Astrocyte (in vitro differentiated cells and primary cell): ENCODE measurements around the gene CFL1. TPM values are rescaled to one million over a fixed set of nuclear protein-coding genes. Genes with fewer than 3 reads are reported as not detected.

Source experiments
- DNase-seq: peaks from one replicate; pipeline ENCODE4 v3.0.0-alpha.2; 2010; ENCODE audit warnings: low read depth
- FAIRE-seq: peaks from 2 replicates; lab custom pipeline; 2011; peaks lifted over from hg19 to GRCh38; lab: Jason Lieb, UNC
- H2AFZ ChIP-seq: 2 replicates; pipeline ENCODE4 v1.6.0; 2012; ENCODE audit warnings: low read depth, low read length, inconsistent platforms
- H3K27ac ChIP-seq: 2 replicates; pipeline ENCODE4 v1.5.1; 2011; ENCODE audit warnings: low read depth, low read length, inconsistent platforms
- H3K27me3 ChIP-seq: 2 replicates; pipeline ENCODE4 v1.6.0; 2011; ENCODE audit warnings: low read length, inconsistent platforms; ENCODE audit not compliant: insufficient read depth
- H3K36me3 ChIP-seq: 2 replicates; pipeline ENCODE4 v1.5.1; 2011; ENCODE audit warnings: low read length, inconsistent platforms; ENCODE audit not compliant: insufficient read depth
- H3K4me1 ChIP-seq: 2 replicates; pipeline ENCODE4 v1.5.1; 2011; ENCODE audit warnings: low read length, inconsistent platforms; ENCODE audit not compliant: insufficient read depth
- H3K4me2 ChIP-seq: 2 replicates; pipeline ENCODE4 v1.6.0; 2012; ENCODE audit warnings: low read length, inconsistent platforms
- H3K4me3 ChIP-seq: 2 replicates; pipeline ENCODE4 v1.5.1; 2011; ENCODE audit warnings: low read depth, mild to moderate bottlenecking, low read length, inconsistent platforms; ENCODE audit not compliant: insufficient read depth
- H3K79me2 ChIP-seq: 2 replicates; pipeline ENCODE4 v1.6.0; 2012; ENCODE audit warnings: mild to moderate bottlenecking, low read length, inconsistent platforms; ENCODE audit not compliant: insufficient read depth
- H3K9ac ChIP-seq: 2 replicates; pipeline ENCODE4 v1.6.0; 2012; ENCODE audit warnings: mild to moderate bottlenecking, low read length, inconsistent platforms
- H3K9me3 ChIP-seq: 2 replicates; pipeline ENCODE4 v1.5.1; 2012; ENCODE audit warnings: low read depth, mild to moderate bottlenecking, low read length, inconsistent platforms; ENCODE audit not compliant: insufficient read depth
- H4K20me1 ChIP-seq: 2 replicates; pipeline ENCODE4 v1.6.0; 2012; ENCODE audit warnings: low read length, inconsistent platforms; ENCODE audit not compliant: insufficient read depth
- H3K27ac Mint-ChIP-seq: one replicate; pipeline ENCODE4 v1.8.0; 2021; ENCODE audit warnings: mild to moderate bottlenecking, mixed read lengths; ENCODE audit not compliant: unreplicated experiment
- H3K27me3 Mint-ChIP-seq: one replicate; pipeline ENCODE4 v1.8.0; 2021; ENCODE audit warnings: low read depth, mixed read lengths; ENCODE audit not compliant: unreplicated experiment
- H3K36me3 Mint-ChIP-seq: one replicate; pipeline ENCODE4 v1.8.0; 2021; ENCODE audit warnings: low read depth, mixed read lengths; ENCODE audit not compliant: unreplicated experiment
- H3K4me1 Mint-ChIP-seq: one replicate; pipeline ENCODE4 v1.8.0; 2021; ENCODE audit warnings: low read depth, mixed read lengths; ENCODE audit not compliant: unreplicated experiment
- H3K4me3 Mint-ChIP-seq: one replicate; pipeline ENCODE4 v1.8.0; 2021; ENCODE audit warnings: mild to moderate bottlenecking, moderate library complexity, mixed read lengths; ENCODE audit not compliant: unreplicated experiment
- H3K9me3 Mint-ChIP-seq: one replicate; pipeline ENCODE4 v1.8.0; 2021; ENCODE audit warnings: mild to moderate bottlenecking, mixed read lengths; ENCODE audit not compliant: unreplicated experiment
- CTCF ChIP-seq: IDR thresholded peaks from 2 replicates; pipeline ENCODE4 v1.5.1; 2011; ENCODE audit warnings: low read depth, mild to moderate bottlenecking, inconsistent platforms, low read length, moderate library complexity; ENCODE audit not compliant: insufficient read depth
- EZH2 ChIP-seq: IDR thresholded peaks from 2 replicates; pipeline ENCODE4 v1.6.1; 2012; ENCODE audit warnings: mild to moderate bottlenecking, low read length, inconsistent platforms; ENCODE audit not compliant: insufficient read depth
- total RNA-seq: library from RNA; stranded (reverse); gene quantifications from 2 replicates; pipeline ENCODE4 v1.2.1, GENCODE V29; 2021

The CFL1 gene
- total RNA-seq, 1 donor from 2014 or later: 1,931 TPM

- H2AFZ ChIP-seq: no peak overlapping the region
- H3K4me3 Mint-ChIP-seq: no peak overlapping the region
- no peaks in the 10 kb centered on the region for H3K4me1 Mint-ChIP-seq
- TF ChIP-seq EZH2 (no peak), CTCF (no peak)
- H3K9me3 ChIP-seq: no peaks in the 10 kb centered on the region
- H3K27me3 Mint-ChIP-seq: peaks cover 44% of the 10 kb centered on the region
- H3K27ac ChIP-seq: no peak overlapping the region
- H3K9me3 Mint-ChIP-seq: no peaks in the 10 kb centered on the region
- H4K20me1 ChIP-seq: no peaks in the 10 kb centered on the region
- H3K27me3 ChIP-seq: peaks cover 16% of the 10 kb centered on the region
- no peaks in the 10 kb centered on the region for H3K79me2 ChIP-seq
- H3K4me2 ChIP-seq: no peak overlapping the region
- no peaks in the 10 kb centered on the region for H3K36me3 ChIP-seq
- no peaks in the 10 kb centered on the region for H3K4me1 ChIP-seq
- H3K4me3 ChIP-seq: no peak overlapping the region
- H3K36me3 Mint-ChIP-seq: peaks cover 7% of the 10 kb centered on the region
- no peak overlapping the region for H3K27ac Mint-ChIP-seq
- FAIRE-seq (no peak), DNase-seq (no peak)
- H3K9ac ChIP-seq: no peak overlapping the region
Observed at GRCh38 chr11:65806979-65807378, 51.0 kb downstream of the CFL1 start.

Other genes starting within 250 kb of the CFL1 start
- gene MAP3K11, start 244.0 kb downstream of the CFL1 start, total RNA-seq: 55.4 and 61.3 TPM in 2 replicates
- 45.6 and 51.2 TPM in 2 replicates for gene PCNX3, start 242.4 kb downstream of the CFL1 start, total RNA-seq
- gene SIPA1, start 220.1 kb downstream of the CFL1 start, total RNA-seq: 19.0 and 26.7 TPM in 2 replicates
- gene RELA, start 195.3 kb downstream of the CFL1 start, total RNA-seq: 62.2 and 68.9 TPM in 2 replicates
- gene KAT5, start 145.9 kb downstream of the CFL1 start, total RNA-seq: 26.8 and 31.4 TPM in 2 replicates
- 24.7 and 25.0 TPM in 2 replicates for gene RNASEH2C, start 137.4 kb downstream of the CFL1 start, total RNA-seq
- 10.4 and 10.9 TPM in 2 replicates for gene AP5B1, start 77.2 kb downstream of the CFL1 start, total RNA-seq
- 0.22 and 1.0 TPM in 2 replicates for gene OVOL1, start 71.1 kb downstream of the CFL1 start, total RNA-seq
- gene SNX32, start 24.2 kb downstream of the CFL1 start, total RNA-seq: 1.2 and 1.5 TPM in 2 replicates
- 59.9 and 64.3 TPM in 2 replicates for gene MUS81, start 2.3 kb upstream of the CFL1 start, total RNA-seq
- gene EFEMP2, start 14.6 kb upstream of the CFL1 start, total RNA-seq: 97.3 and 119 TPM in 2 replicates
- gene CTSW, start 21.7 kb upstream of the CFL1 start, total RNA-seq: not detected in 2 replicates
- 67.4 and 68.7 TPM in 2 replicates for gene FIBP, start 30.3 kb upstream of the CFL1 start, total RNA-seq
- gene CCDC85B, start 32.5 kb upstream of the CFL1 start, total RNA-seq: 29.9 and 31.4 TPM in 2 replicates
- 24.5 and 37.9 TPM in 2 replicates for gene FOSL1, start 42.2 kb upstream of the CFL1 start, total RNA-seq
- 34.6 and 35.3 TPM in 2 replicates for gene C11orf68, start 60.9 kb upstream of the CFL1 start, total RNA-seq
- gene DRAP1, start 61.2 kb upstream of the CFL1 start, total RNA-seq: 158 and 169 TPM in 2 replicates
- not detected in 2 replicates for gene TSGA10IP, start 87.3 kb upstream of the CFL1 start, total RNA-seq
- gene SART1, start 103.6 kb upstream of the CFL1 start, total RNA-seq: 36.3 and 36.5 TPM in 2 replicates
- gene EIF1AD, start 144.0 kb upstream of the CFL1 start, total RNA-seq: 35.9 and 42.7 TPM in 2 replicates
- gene BANF1, start 144.3 kb upstream of the CFL1 start, total RNA-seq: 158 and 180 TPM in 2 replicates
- gene CST6, start 153.8 kb upstream of the CFL1 start, total RNA-seq: not detected in 2 replicates
- gene CATSPER1, start 168.3 kb upstream of the CFL1 start, total RNA-seq: 0.45 TPM in 1 of 2 replicates, not detected in the other
- 0.46 and 0.61 TPM in 2 replicates for gene GAL3ST3, start 191.0 kb upstream of the CFL1 start, total RNA-seq
- gene SF3B2, start 194.2 kb upstream of the CFL1 start, total RNA-seq: 169 and 170 TPM in 2 replicates
- gene PACS1, start 212.1 kb upstream of the CFL1 start, total RNA-seq: 86.0 and 86.9 TPM in 2 replicates